GM18507 (cell line): Measurements from ENCODE around the gene ZEB2.

ENCODE experiments used
- DNase-seq: peaks from one replicate; pipeline ENCODE4 v3.0.0; 2011; ENCODE audit warnings: low read depth; ENCODE audit not compliant: insufficient read length; ENCODE audit errors: extremely low spot score
- FAIRE-seq: peaks from 2 replicates; lab custom pipeline; 2011; peaks lifted over from hg19 to GRCh38; lab: Jason Lieb, UNC

The ZEB2 gene

DNA sequence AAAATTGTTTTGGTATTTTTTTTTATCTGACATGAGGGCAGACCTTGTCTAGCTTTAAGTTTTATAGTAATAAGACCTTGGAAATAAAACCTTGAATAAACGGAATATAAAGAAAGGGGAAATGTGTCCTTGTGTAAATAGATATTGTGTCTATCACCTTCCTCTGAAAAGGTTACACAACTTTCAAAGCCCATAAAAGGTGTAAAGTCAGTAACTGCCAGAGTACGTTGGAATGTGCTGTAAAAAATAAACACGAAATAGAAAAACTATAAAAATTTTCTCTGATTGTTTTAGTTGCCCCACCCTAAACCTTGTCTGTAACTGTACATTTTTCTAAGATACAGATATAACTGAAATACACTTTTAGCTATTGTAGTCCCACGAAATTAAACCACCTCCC, 82.3 kb downstream of the ZEB2 start:
- no peak for DNase-seq
- no peak for FAIRE-seq

DNA sequence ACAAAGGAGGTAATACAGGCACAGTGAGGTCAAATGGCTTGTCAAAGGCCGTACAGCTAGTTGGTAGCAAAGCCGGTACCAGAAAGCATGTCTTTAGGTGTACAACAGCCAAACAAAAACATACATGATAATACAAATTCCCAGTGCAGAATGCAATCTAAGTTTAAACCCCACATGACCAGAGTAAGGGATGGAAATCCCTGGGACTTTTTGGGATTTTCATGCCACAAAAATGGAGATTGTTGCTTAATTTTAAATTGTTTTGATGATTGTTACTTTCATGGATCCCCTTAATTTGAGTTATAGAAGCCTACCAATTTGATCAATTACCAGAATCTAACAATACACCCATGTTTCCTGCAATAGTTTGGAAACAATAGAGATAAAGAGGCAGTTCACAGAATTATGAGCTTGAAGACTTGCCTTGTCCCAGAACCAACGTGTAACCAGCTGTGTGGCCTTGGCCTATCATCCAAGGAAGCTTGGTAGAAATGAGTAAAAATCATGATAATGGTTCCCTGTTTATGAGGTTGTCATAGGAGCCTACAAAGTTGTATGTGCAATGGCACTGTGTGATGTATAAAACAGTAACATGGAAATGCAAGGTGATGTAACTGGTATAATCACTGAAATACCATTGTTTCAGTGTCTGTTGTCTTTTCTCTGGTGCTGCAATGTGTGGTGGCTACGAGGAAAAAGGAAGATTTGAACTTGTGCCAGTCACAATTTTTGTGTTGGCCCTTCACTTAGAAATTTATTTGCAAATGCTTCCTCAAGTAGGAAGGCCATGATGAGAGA, 85.3 kb downstream of the ZEB2 start:
- no peak for FAIRE-seq
- DNase-seq, result no peak

- DNase-seq, result no peak
Observed at GRCh38 chr2:144432921-144433320, 87.0 kb downstream of the ZEB2 start.

GRCh38 chr2:144431998-144432397, 87.9 kb downstream of the ZEB2 start:
- FAIRE-seq (no peak), DNase-seq (no peak)

More at GRCh38 chr2:144432921-144433320, 87.0 kb downstream of the ZEB2 start:
- FAIRE-seq, result no peak

DNA sequence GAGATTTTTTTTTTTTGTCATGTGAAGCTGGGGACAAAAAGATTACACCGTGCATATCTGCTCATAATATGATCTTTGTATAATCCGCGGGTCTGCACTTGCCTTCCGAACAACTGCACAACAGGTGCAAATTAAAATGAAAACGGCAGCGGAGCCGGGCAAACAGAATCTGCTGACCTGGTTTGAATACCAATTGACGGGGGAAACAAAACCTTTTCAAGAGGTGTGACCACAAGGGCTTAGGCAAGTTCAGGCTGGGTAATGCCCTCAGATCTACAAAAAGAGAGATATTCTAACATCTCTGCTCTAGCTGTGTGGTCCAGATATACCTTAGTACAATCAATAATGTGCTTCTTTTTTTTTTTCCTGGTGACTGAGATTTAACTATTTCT, 88.5 kb downstream of the ZEB2 start:
- DNase-seq (no peak), FAIRE-seq (peak; percentile 39)

DNA sequence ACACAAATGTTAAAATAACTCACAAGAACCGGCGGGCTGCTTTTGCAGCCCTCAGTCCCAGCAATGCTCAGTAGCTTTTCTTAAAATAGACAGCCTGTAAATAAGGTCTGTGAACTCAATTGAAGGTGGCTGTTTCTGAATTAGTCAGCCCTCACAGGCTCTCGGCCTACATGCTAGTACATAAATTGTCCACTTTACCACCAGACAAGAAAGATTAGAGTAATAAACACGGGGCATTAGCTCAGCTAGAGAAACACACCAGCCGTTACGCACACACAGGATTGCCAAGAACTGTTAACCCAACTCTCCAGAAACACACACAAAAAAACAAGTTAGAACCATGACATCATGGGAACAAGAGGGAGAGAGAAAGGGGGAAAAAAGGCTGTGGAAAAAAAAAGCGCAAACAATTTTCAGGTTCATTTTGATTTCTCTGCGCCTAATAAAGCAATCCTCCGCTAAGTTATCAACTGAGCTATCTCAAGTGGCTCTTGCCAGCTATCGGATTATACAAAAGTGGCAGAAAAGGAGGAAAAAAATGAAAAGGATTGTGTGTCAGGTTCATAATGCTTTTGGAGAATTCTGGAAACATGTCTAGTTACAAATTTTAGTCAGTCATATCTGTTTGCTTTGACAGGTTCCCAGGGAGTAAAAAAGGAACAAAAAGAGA, 89.1 kb downstream of the ZEB2 start:
- FAIRE-seq, result peak; percentile 67
- DNase-seq, result peak; percentile 8

- DNase-seq (no peak), FAIRE-seq (no peak)
Observed at GRCh38 chr2:144429396-144430112, 90.4 kb downstream of the ZEB2 start.

DNA sequence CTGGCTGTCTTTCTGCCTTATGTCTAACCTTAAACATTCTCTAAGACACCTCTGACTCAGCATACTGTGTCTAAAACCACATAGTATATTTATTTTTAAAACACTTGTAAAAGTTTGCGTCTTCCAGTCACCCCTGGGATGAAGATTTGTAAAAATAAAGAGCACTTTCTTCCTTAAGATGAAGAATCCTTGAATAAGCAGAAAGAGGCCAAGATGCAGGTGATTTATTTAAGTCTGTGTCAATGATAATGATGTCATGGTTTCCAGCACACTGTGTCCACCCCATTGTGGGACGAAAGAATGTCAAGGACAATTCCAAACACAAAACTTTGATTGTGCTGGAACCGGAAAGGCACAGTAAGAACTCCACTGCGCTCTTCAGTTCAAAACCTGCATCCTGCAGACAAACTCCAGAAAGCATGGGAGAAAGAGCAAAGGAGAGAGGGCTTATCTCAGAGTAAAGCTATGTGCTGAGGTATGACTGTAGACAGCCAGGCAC, 92.9 kb downstream of the ZEB2 start:
- FAIRE-seq (no peak), DNase-seq (no peak)

GRCh38 chr2:144426355-144426754, 93.6 kb downstream of the ZEB2 start:
- DNase-seq (no peak), FAIRE-seq (no peak)

- no peak for FAIRE-seq
Observed at GRCh38 chr2:144424559-144425240, 95.2 kb downstream of the ZEB2 start.

GRCh38 chr2:144421606-144422510, 98.1 kb downstream of the ZEB2 start:
- FAIRE-seq (no peak), DNase-seq (no peak)

More at GRCh38 chr2:144424559-144425240, 95.2 kb downstream of the ZEB2 start:
- DNase-seq, result no peak

DNA sequence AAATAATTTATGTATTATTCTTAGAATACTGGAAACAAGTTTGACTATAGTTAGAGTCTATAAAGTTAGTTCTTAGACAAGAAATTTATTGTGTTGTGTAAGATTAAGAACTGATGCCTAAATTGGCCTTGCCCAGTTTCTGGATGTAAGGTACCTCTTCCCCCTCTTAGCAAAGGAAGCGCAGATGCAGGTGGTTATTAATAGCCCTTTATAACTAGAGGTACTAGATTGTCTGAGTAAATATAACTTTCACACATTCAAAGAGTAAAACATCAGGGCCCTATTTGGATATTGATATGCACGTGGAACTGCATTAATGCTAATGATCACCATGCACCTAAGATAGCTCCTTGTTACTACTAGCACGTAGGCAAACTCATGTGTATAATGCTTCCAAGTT, 100.7 kb downstream of the ZEB2 start:
- FAIRE-seq (no peak), DNase-seq (no peak)

DNA sequence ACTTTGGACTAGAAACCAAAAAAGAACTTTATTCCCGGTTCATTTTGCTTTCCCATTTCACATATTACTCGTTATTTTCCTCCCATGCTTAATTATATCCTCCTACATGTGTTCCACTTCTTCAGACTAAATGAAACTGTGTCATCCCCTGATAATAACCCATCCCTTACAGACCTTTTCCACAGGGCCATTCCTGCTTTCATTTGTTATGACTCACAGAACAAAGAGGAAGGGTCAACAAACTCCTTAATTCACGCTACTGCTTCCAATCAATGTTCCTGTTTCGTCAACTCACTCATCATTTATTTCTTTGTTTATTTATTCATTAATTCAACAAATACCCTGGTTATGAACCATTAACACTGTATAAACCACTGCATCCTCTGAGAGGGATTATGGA, 104.5 kb downstream of the ZEB2 start:
- DNase-seq (no peak), FAIRE-seq (no peak)

- DNase-seq, result no peak
- FAIRE-seq, result no peak
Observed at GRCh38 chr2:144414324-144414845, 105.5 kb downstream of the ZEB2 start.

GRCh38 chr2:144412709-144413108, 107.2 kb downstream of the ZEB2 start:
- no peak for FAIRE-seq
- DNase-seq, result no peak

DNA sequence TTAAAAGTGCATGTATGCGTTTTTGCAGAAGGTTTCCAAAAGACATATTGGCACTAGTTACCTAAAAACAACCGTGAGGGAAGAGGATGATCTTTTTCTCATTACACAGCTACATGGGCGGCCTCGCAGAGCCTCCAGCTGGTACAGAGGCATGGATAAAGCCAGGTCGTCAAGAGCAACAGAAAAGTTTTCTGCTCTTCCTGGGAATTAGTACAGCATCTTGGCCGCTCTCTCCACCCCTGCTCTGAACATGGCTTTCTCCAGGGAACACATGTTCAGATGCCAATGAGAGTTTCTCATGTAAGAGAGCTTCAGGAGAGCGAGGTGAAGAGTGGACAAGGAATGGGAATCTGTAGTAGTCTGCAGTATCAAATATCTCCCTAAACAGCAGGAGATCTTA, 108.4 kb downstream of the ZEB2 start:
- DNase-seq (no peak), FAIRE-seq (no peak)

- FAIRE-seq (no peak), DNase-seq (no peak)
Observed at GRCh38 chr2:144409241-144409640, 110.7 kb downstream of the ZEB2 start.

DNA sequence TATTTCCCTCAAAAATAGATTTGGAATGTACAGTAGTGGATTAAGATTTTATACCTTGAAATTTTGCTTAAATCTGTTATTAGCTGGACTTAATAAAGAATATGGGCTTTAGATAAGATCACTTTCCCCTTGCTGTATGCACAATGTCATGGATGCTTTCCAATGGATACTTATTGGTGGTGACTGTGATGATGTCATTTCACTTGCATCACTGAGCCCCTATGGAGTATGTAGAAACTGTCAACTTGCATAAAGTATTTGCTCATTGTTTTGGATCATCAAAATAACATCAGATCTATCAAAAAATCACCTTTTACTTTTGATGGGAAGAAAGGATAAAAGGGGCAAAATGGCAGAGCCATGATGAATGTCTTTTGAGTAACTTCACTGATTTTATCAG, 112.7 kb downstream of the ZEB2 start:
- FAIRE-seq, result no peak
- no peak for DNase-seq
